Measurements from ENCODE around the gene CD226. TPM values are rescaled to one million over a fixed set of nuclear protein-coding genes. Genes with fewer than 3 reads are reported as not detected.

CD226 gene
- polyA plus RNA-seq, 1 of the 3 experiments (the other 2 are of a cell fraction), result 0.56 TPM

GRCh38 chr18:69995774-69996173, 48.1 kb upstream of the CD226 start:
- no peaks in the 10 kb centered on the region for H3K27me3 ChIP-seq (ENCODE audit: insufficient read depth)
- CTCF ChIA-PET, result no interaction called here

GRCh38 chr18:69992776-69993175, 45.1 kb upstream of the CD226 start:
- H3K4me1 ChIP-seq (ENCODE audit: control insufficient read depth in 1 of 2, insufficient read depth in 2 of 2, low read depth in 1 of 2, low read length in 1 of 2), result peaks cover 0 to 3% of the 10 kb centered on the region in 2 experiments; a peak in 2 of 4 replicates
- no peaks in the 10 kb centered on the region for H3K9me2 ChIP-seq
- H3K27me3 ChIP-seq (ENCODE audit: insufficient read depth), result no peaks in the 10 kb centered on the region
- no peaks in the 10 kb centered on the region for H3K79me2 ChIP-seq (ENCODE audit: insufficient read depth)
- no peaks in the 10 kb centered on the region for H3F3A ChIP-seq (replicated peaks; ENCODE audit: insufficient read depth)
- peaks cover 2 to 23% of the 10 kb centered on the region in 2 experiments for H3K36me3 ChIP-seq (replicated peaks in 1 of 2; ENCODE audit: control insufficient read depth in 1 of 2, insufficient read depth in 2 of 2, low read length in 1 of 2)
- DNase-seq, result no peak
- no peak overlapping the region for H3K4me3 ChIP-seq (ENCODE audit: low read depth in 2 of 2, low read length in 1 of 2)
- H3K9ac ChIP-seq, result no peak overlapping the region
- no peaks in the 10 kb centered on the region for H3K9me3 ChIP-seq
- ChIA-PET POLR2A (no interaction called here), CTCF (no interaction called here)
- H3K27ac ChIP-seq (ENCODE audit: low read depth in 2 of 2, low read length in 1 of 2), result no peak overlapping the region
- 60% methylated on average over 1 of the region's 1 CpG for WGBS (ENCODE audit: low lambda C conversion rate)
- H3K4me2 ChIP-seq, result no peak overlapping the region
- H4K20me1 ChIP-seq (ENCODE audit: insufficient read depth), result no peaks in the 10 kb centered on the region
- H2AFZ ChIP-seq (ENCODE audit: low read depth), result no peak overlapping the region
- TF ChIP-seq JUND (IDR thresholded peaks at IDR 0.05) (no peak), RFX5 (IDR thresholded peaks at IDR 0.05; ENCODE audit: low read length) (no peak), CHD2 (IDR thresholded peaks at IDR 0.05; ENCODE audit: low read length, partially characterized antibody) (no peak), TCF12 (IDR thresholded peaks at IDR 0.05) (no peak), MXI1 (IDR thresholded peaks at IDR 0.05; ENCODE audit: low read depth, low read length) (no peak), SIN3A (IDR thresholded peaks at IDR 0.05; ENCODE audit: borderline replicate concordance, low read depth, low read length) (no peak), MAX (IDR thresholded peaks at IDR 0.05; ENCODE audit: low read depth) (no peak), GATA2 (CRISPR knock-in tag; IDR thresholded peaks at IDR 0.05) (no peak), USF2 (IDR thresholded peaks at IDR 0.05; ENCODE audit: borderline replicate concordance, low read depth, low read length) (no peak), REST (IDR thresholded peaks at IDR 0.05; ENCODE audit: low read depth, low read length) (no peak), NFIC (IDR thresholded peaks at IDR 0.05; ENCODE audit: borderline replicate concordance) (no peak)

More at GRCh38 chr18:69995774-69996173, 48.1 kb upstream of the CD226 start:
- WGBS (ENCODE audit: low lambda C conversion rate), result 100% methylated on average over 3 of the region's 3 CpGs
- Histone ChIP-seq H3K27ac (ENCODE audit: low read depth in 2 of 2, low read length in 1 of 2) (no peak overlapping the region), H3K9me2 (no peaks in the 10 kb centered on the region), H3F3A (replicated peaks; ENCODE audit: insufficient read depth) (no peaks in the 10 kb centered on the region), H3K4me2 (no peak overlapping the region), H3K36me3 (replicated peaks in 1 of 2; ENCODE audit: control insufficient read depth in 1 of 2, insufficient read depth in 2 of 2, low read length in 1 of 2) (peaks cover 2 to 18% of the 10 kb centered on the region in 2 experiments), H4K20me1 (ENCODE audit: insufficient read depth) (no peaks in the 10 kb centered on the region), H3K4me1 (ENCODE audit: control insufficient read depth in 1 of 2, insufficient read depth in 2 of 2, low read depth in 1 of 2, low read length in 1 of 2) (peaks cover 0 to 12% of the 10 kb centered on the region in 2 experiments; a peak in 2 of 4 replicates), H3K9ac (no peak overlapping the region), H3K9me3 (no peaks in the 10 kb centered on the region), H2AFZ (ENCODE audit: low read depth) (no peak overlapping the region), H3K79me2 (ENCODE audit: insufficient read depth) (no peaks in the 10 kb centered on the region), H3K4me3 (ENCODE audit: low read depth in 2 of 2, low read length in 1 of 2) (no peak overlapping the region)
- no peak for TF ChIP-seq EP300 (IDR thresholded peaks at IDR 0.05; ENCODE audit: borderline replicate concordance in 1 of 2, low read depth in 1 of 2, low read length in 1 of 2)
- TF ChIP-seq IRF3 (IDR thresholded peaks at IDR 0.05; ENCODE audit: low read depth, low read length), result no peak
- TF ChIP-seq MXI1 (IDR thresholded peaks at IDR 0.05; ENCODE audit: low read depth, low read length), result no peak
- TF ChIP-seq TEAD4 (IDR thresholded peaks at IDR 0.05; ENCODE audit: borderline replicate concordance, insufficient read depth), result no peak
- no peak for TF ChIP-seq JUND (IDR thresholded peaks at IDR 0.05)
- TF ChIP-seq ELF1 (IDR thresholded peaks at IDR 0.05), result no peak
- no peak for TF ChIP-seq SIN3A (IDR thresholded peaks at IDR 0.05; ENCODE audit: borderline replicate concordance, low read depth, low read length)
- no peak for TF ChIP-seq RXRA (IDR thresholded peaks at IDR 0.05; ENCODE audit: borderline replicate concordance, low read depth)
- TF ChIP-seq TAF1 (IDR thresholded peaks at IDR 0.05; ENCODE audit: borderline replicate concordance, low read depth, low read length), result no peak
- no peak for TF ChIP-seq ZBTB33 (IDR thresholded peaks at IDR 0.05; ENCODE audit: borderline replicate concordance, low read depth)
- TF ChIP-seq GABPA (IDR thresholded peaks at IDR 0.05; ENCODE audit: low read depth), result no peak
- POLR2A ChIA-PET, result no interaction called here
- no peak for DNase-seq
